NCI-H82 treated with DMSO at 0.1 percent for 48 hours (cell line): Measurements from ENCODE around the gene GDF10.

Source experiments
- DNase-seq: peaks from one replicate; lab custom pipeline; 2025; ENCODE audit not compliant: unreplicated experiment; lab: John Stamatoyannopoulos, UW

The GDF10 gene

GRCh38 chr10:47311932-47312662, 12.1 kb downstream of the GDF10 start:
- peak; percentile 23 for DNase-seq

GRCh38 chr10:47312663-47312995, 12.6 kb downstream of the GDF10 start:
- DNase-seq = no peak

GRCh38 chr10:47314416-47314970, 14.5 kb downstream of the GDF10 start:
- no peak for DNase-seq

GRCh38 chr10:47315421-47315820, 15.4 kb downstream of the GDF10 start:
- no peak for DNase-seq

- no peak for DNase-seq
Observed at GRCh38 chr10:47316131-47316530, 16.1 kb downstream of the GDF10 start.

- no peak for DNase-seq
Observed at GRCh38 chr10:47317251-47317650, 17.3 kb downstream of the GDF10 start.

GRCh38 chr10:47318706-47319105, 18.7 kb downstream of the GDF10 start:
- DNase-seq = no peak

GRCh38 chr10:47319784-47320183, 19.8 kb downstream of the GDF10 start:
- DNase-seq = no peak

- DNase-seq = no peak
Observed at GRCh38 chr10:47320812-47321211, 20.8 kb downstream of the GDF10 start.

- DNase-seq = no peak
Observed at GRCh38 chr10:47321521-47322195, 21.7 kb downstream of the GDF10 start.

- DNase-seq = no peak
Observed at GRCh38 chr10:47322300-47323061, 22.5 kb downstream of the GDF10 start, which contains the start of gene GDF2. TSS of gene GDF2 (plus strand) at chr10:47322454. CDS start at chr10:47322669, 215 bp downstream.

- no peak for DNase-seq
Observed at GRCh38 chr10:47323087-47323486, 23.1 kb downstream of the GDF10 start.

- DNase-seq = no peak
Observed at GRCh38 chr10:47323636-47324296, 23.8 kb downstream of the GDF10 start.

- no peak for DNase-seq
Observed at GRCh38 chr10:47325303-47326291, 25.6 kb downstream of the GDF10 start.

- no peak for DNase-seq
Observed at GRCh38 chr10:47326306-47326926, 26.4 kb downstream of the GDF10 start.

- DNase-seq = no peak
Observed at GRCh38 chr10:47326927-47327330, 26.9 kb downstream of the GDF10 start.

GRCh38 chr10:47329855-47330254, 29.9 kb downstream of the GDF10 start:
- no peak for DNase-seq

GRCh38 chr10:47330366-47330765, 30.4 kb downstream of the GDF10 start:
- no peak for DNase-seq

- DNase-seq = no peak
Observed at GRCh38 chr10:47330804-47331203, 30.8 kb downstream of the GDF10 start.
